Chondrocyte (in vitro differentiated cells): ENCODE measurements around the gene OSBPL8. TPM values are rescaled to one million over a fixed set of nuclear protein-coding genes. Genes with fewer than 3 reads are reported as not detected.
A peak's percentile ranks its signal among the peaks of the same experiment; 100 is the strongest.

Experiments
- DNase-seq: peaks from one replicate; pipeline ENCODE4 v3.0.0; 2021; ENCODE audit warnings: mixed read lengths, low spot score
- H3K27ac Mint-ChIP-seq: one replicate; pipeline ENCODE4 v1.8.0; 2021; ENCODE audit warnings: mild to moderate bottlenecking, moderate library complexity, mixed read lengths; ENCODE audit not compliant: unreplicated experiment
- H3K27me3 Mint-ChIP-seq: 2 replicates; pipeline ENCODE4 v1.8.0; 2021; ENCODE audit warnings: low read depth, mixed read lengths
- H3K36me3 Mint-ChIP-seq: 2 replicates; pipeline ENCODE4 v1.8.0; 2021; ENCODE audit warnings: low read depth, mixed read lengths
- H3K4me1 Mint-ChIP-seq: 2 replicates; pipeline ENCODE4 v1.8.0; 2021; ENCODE audit warnings: low read depth, mild to moderate bottlenecking, mixed read lengths
- H3K4me3 Mint-ChIP-seq: one replicate; pipeline ENCODE4 v1.8.0; 2021; ENCODE audit warnings: mild to moderate bottlenecking, moderate library complexity, mixed read lengths; ENCODE audit not compliant: unreplicated experiment
- H3K9me3 Mint-ChIP-seq: 2 replicates; pipeline ENCODE4 v1.8.0; 2021; ENCODE audit warnings: low read depth, mixed read lengths
- total RNA-seq: library from RNA; stranded (reverse); gene quantifications from 3 replicates; pipeline ENCODE4 v1.2.1, GENCODE V29; 2021
- TF ChIP-seq, protein P1 (sequence below): fragments of 200-600 bp; sonication (generic); IDR thresholded peaks from 2 replicates; pipeline ENCODE4 v1.5.0; 2021; ENCODE audit warnings: antibody characterized with exemption, mild to moderate bottlenecking, moderate library complexity

OSBPL8 gene
- total RNA-seq, 1 donor from 2014 or later = 105 TPM

DNA sequence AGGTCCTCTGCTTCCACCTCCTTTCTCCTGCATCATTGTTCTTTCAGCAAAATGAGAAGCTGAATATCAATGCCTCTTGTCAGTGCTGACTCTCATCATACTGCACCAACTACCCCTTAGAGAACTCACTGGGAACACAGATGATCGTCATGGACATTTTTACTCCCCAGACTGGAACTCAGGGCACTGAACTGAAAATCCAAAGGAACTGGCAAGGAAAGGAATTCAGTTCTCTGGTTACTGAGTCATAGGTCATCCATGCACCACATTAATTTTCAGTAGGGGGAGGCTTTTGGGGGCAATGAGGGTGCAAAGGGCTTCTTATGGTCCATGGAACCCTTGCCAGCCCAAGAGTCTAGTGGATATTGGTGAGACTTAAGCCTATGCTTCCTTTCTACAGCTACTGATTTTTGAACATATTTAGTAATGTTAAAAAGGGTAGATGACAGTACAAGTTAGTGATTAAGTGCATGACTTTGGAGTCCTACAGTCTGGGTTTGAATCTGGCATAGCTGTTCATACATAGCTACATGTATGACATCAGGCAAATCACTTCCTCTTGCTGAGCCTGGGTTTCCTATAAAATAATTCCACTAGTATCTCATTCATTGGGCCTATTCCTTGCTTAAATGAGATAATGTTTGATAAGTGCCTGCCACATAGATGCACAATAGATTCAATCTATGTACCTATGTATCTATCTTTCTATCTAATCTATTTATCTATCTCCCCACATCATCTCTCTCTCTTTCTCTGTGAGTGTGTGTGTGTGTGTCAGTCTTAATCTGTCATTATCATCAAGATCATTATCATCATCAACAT is 240.6 kb downstream of the OSBPL8 start:
- TF ChIP-seq, protein P1, sequence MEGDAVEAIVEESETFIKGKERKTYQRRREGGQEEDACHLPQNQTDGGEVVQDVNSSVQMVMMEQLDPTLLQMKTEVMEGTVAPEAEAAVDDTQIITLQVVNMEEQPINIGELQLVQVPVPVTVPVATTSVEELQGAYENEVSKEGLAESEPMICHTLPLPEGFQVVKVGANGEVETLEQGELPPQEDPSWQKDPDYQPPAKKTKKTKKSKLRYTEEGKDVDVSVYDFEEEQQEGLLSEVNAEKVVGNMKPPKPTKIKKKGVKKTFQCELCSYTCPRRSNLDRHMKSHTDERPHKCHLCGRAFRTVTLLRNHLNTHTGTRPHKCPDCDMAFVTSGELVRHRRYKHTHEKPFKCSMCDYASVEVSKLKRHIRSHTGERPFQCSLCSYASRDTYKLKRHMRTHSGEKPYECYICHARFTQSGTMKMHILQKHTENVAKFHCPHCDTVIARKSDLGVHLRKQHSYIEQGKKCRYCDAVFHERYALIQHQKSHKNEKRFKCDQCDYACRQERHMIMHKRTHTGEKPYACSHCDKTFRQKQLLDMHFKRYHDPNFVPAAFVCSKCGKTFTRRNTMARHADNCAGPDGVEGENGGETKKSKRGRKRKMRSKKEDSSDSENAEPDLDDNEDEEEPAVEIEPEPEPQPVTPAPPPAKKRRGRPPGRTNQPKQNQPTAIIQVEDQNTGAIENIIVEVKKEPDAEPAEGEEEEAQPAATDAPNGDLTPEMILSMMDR = no peak
- Mint-ChIP-seq H3K4me1 (peaks cover 16% of the 10 kb centered on the region), H3K36me3 (peaks cover 3% of the 10 kb centered on the region), H3K4me3 (peak overlapping the region; percentile 69), H3K27me3 (no peaks in the 10 kb centered on the region), H3K27ac (no peak overlapping the region), H3K9me3 (peaks cover 8% of the 10 kb centered on the region)
- no peak for DNase-seq

DNA sequence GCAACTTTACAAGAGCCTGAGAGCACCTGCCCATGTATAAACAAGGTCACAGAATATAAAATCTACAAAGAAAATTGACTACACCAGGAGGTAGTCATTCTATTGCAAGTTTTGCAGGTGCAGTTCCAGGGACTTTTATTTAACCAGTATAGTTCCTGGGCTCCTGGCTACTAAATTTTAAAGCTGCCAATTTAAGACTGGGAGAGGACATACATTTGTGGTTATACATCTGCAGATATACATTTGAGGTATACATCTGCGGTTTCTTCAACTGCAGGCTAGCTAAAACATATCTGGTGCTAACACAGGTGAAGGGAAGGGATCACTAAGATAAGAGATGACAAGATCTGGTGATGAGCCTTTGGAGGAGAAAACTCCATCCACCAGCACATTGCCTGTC is 241.6 kb downstream of the OSBPL8 start:
- TF ChIP-seq, protein P1 = no peak
- H3K27me3 Mint-ChIP-seq = no peaks in the 10 kb centered on the region
- H3K27ac Mint-ChIP-seq = no peak overlapping the region
- H3K9me3 Mint-ChIP-seq = peaks cover 8% of the 10 kb centered on the region
- DNase-seq = no peak
- peaks cover 16% of the 10 kb centered on the region for H3K4me1 Mint-ChIP-seq
- H3K4me3 Mint-ChIP-seq = no peak overlapping the region
- H3K36me3 Mint-ChIP-seq = peaks cover 3% of the 10 kb centered on the region

DNA sequence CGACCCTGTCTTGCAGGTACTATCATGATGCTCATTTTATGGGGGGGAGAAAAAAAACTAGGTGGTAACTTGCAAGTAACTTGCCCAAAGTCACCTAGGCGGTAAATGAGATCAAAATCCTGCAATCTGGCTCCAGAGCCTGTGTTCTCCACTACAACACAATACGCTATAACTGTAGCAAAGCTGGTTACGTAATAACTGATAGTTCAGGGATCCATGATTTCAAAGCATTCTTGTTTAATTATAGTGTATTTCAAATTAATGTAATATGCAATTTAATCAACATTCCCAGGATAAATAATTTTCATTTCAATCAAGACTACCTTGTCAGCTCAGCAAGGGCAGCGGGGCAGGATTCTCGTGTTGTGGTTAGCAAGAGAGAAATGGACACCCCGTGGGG is 243.1 kb downstream of the OSBPL8 start:
- TF ChIP-seq, protein P1 = no peak
- Mint-ChIP-seq H3K4me3 (no peak overlapping the region), H3K27ac (no peak overlapping the region), H3K9me3 (peaks cover 3% of the 10 kb centered on the region), H3K4me1 (peaks cover 27% of the 10 kb centered on the region), H3K27me3 (no peaks in the 10 kb centered on the region), H3K36me3 (peaks cover 1% of the 10 kb centered on the region)
- no peak for DNase-seq

DNA sequence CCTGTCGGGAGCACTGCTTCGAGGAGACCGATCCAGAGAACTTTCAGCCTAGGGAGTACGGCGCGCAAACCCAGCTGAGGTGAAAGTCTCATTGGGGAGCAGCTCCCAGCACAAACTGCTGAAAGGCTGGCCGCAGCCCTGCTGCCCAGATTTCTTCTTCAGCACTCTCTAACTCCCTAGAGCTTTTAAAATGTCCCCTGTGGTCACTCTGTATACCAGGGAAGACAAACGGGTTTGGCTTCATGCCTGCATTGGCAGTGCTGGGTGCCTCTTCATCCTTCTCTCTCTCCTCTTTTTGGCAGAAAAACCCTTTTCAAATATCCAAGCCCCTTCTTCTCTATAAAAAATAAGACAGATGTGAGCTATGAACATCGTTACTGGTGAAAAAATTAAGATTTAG is 246.3 kb downstream of the OSBPL8 start:
- Mint-ChIP-seq H3K36me3 (no peaks in the 10 kb centered on the region), H3K9me3 (no peaks in the 10 kb centered on the region), H3K4me3 (no peak overlapping the region), H3K4me1 (peaks cover 20% of the 10 kb centered on the region), H3K27ac (no peak overlapping the region), H3K27me3 (no peaks in the 10 kb centered on the region)
- TF ChIP-seq, protein P1 = no peak
- no peak for DNase-seq

DNA sequence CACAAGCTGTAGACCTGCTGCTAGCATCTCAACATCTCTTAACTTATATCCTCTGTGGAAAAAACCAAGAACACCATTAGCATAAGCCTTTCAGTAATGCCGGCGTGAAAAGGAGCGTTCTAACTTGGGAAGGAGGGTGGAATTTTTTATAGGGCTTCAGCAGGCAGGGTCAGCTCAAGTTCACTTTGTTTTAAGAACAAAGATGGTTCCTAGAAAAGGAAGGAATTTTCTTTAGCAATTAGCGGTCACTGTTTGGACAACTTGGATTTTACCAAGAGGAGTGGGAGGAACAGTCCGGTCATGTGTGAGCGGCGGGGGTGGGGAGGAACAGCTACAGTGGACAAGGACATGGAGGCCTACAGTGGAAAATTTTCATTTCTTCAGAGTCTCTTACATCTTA is 247.3 kb downstream of the OSBPL8 start:
- Mint-ChIP-seq H3K4me1 (peaks cover 20% of the 10 kb centered on the region), H3K27ac (peak overlapping the region; percentile 61), H3K4me3 (no peak overlapping the region), H3K27me3 (no peaks in the 10 kb centered on the region), H3K9me3 (peaks cover 3% of the 10 kb centered on the region), H3K36me3 (no peaks in the 10 kb centered on the region)
- DNase-seq = no peak
- TF ChIP-seq, protein P1 = no peak
